Panc1 (cell line): ENCODE results near the gene FAM13C. TPM values are rescaled to one million over a fixed set of nuclear protein-coding genes. Genes with fewer than 3 reads are reported as not detected.

Experiments used
- ATAC-seq: fragments of 200-7000 bp; cut with Tn5 transposase; 2 replicates; pipeline ENCODE4 v1.9.1; 2020; ENCODE audit warnings: mild to moderate bottlenecking, moderate library complexity
- BruUV-seq: library from RNA; stranded (reverse); fragments of 400-500 nt; replicated peaks from 2 replicates; lab custom pipeline; 2021; lab: Mats Ljungman, UMichigan
- CTCF ChIA-PET: fragments of 300-600 bp; sonication (Branson Sonifier 250); formaldehyde crosslinking; loops from one replicate; lab custom pipeline; 2022; ENCODE audit warnings: antibody characterized with exemption; lab: Charles Lee
- POLR2A ChIA-PET: fragments of 300-600 bp; sonication (Branson Sonifier 250); formaldehyde crosslinking; loops from one replicate; lab custom pipeline; 2022; ENCODE audit warnings: antibody characterized with exemption; lab: Charles Lee
- DNase-seq: peaks from one replicate; pipeline ENCODE4 v3.0.0-alpha.2; 2010; ENCODE audit warnings: low read depth, low spot score
- H3K27ac ChIP-seq: 2 replicates; pipeline ENCODE4 v1.5.1; 2011; ENCODE audit warnings: mild to moderate bottlenecking, low read length, inconsistent platforms
- H3K27me3 ChIP-seq: fragments of 200-500 bp; sonication (Bioruptor generic); 2 replicates; pipeline ENCODE4 v1.6.0; 2014; ENCODE audit warnings: low read length, inconsistent platforms; ENCODE audit not compliant: control insufficient read depth, insufficient read depth
- H3K36me3 ChIP-seq: fragments of 200-500 bp; sonication (Bioruptor generic); 2 replicates; pipeline ENCODE4 v1.5.1; 2014; ENCODE audit warnings: inconsistent platforms, mild to moderate bottlenecking, low read length, moderate library complexity; ENCODE audit not compliant: control insufficient read depth, insufficient read depth
- H3K4me1 ChIP-seq: 2 replicates; pipeline ENCODE4 v1.5.1; 2011; ENCODE audit warnings: inconsistent platforms, mild to moderate bottlenecking, low read length, moderate library complexity; ENCODE audit not compliant: control insufficient read depth, insufficient read depth
- H3K4me3 ChIP-seq, 2 experiments: 2 replicates each; pipeline ENCODE4 v1.5.1; 2011 to 2012; ENCODE audit warnings: low read depth in 2 of 2, low read length in 2 of 2, mild to moderate bottlenecking in 2 of 2, inconsistent platforms in 1 of 2, moderate library complexity in 1 of 2
- H3K9me3 ChIP-seq: fragments of 200-500 bp; sonication (Bioruptor generic); 2 replicates; pipeline ENCODE4 v1.5.1; 2014; ENCODE audit warnings: low read depth, mild to moderate bottlenecking, inconsistent platforms, low read length, moderate library complexity; ENCODE audit not compliant: control insufficient read depth, insufficient read depth
- POLR2AphosphoS5 ChIP-seq: IDR thresholded peaks from 2 replicates; pipeline ENCODE4 v1.6.1; 2012; ENCODE audit warnings: mild to moderate bottlenecking, low read depth, low read length, moderate library complexity
- SIN3A ChIP-seq: IDR thresholded peaks from 2 replicates; pipeline ENCODE4 v1.6.1; 2012; ENCODE audit warnings: low read depth, mild to moderate bottlenecking, low read length, moderate library complexity, borderline replicate concordance; ENCODE audit not compliant: insufficient read depth
- TCF7L2 ChIP-seq: IDR thresholded peaks from 2 replicates; pipeline ENCODE4 v1.6.1; 2011; ENCODE audit warnings: mild to moderate bottlenecking, low read depth, low read length, inconsistent platforms
- in situ Hi-C: cut with HindIII; loops from 2 replicates; pipeline ENCODE4 v1.10.0; 2016; ENCODE audit warnings: low sequenced_read_pairs, low pct_unique_long_range_greater_than_20kb
- intact Hi-C: fragments of 100-400 bp; cut with micrococcal nuclease; formaldehyde crosslinking; loops from one replicate; pipeline ENCODE4 v1.10.0; 2022; ENCODE audit not compliant: unreplicated experiment
- total RNA-seq: library from RNA; stranded (reverse); gene quantifications from one replicate; pipeline ENCODE4 v1.2.1, GENCODE V29; 2021; ENCODE audit not compliant: unreplicated experiment
- TF ChIP-seq, protein P1 (sequence below), 2 experiments: IDR thresholded peaks; 2 replicates each; pipeline ENCODE4 v1.6.1; 2011 to 2012; ENCODE audit warnings: low read depth in 2 of 2, control low read depth in 1 of 2, low read length in 1 of 2, mild to moderate bottlenecking in 1 of 2, moderate library complexity in 1 of 2; ENCODE audit not compliant: insufficient read depth in 1 of 2
- TF ChIP-seq, protein P2 (sequence below): fragments of 450-650 bp; IDR thresholded peaks from 2 replicates; pipeline ENCODE4 v1.5.1; 2017; ENCODE audit warnings: mild to moderate bottlenecking

The FAM13C gene
- total RNA-seq, 1 experiment from 2014 or later, result not detected

DNA sequence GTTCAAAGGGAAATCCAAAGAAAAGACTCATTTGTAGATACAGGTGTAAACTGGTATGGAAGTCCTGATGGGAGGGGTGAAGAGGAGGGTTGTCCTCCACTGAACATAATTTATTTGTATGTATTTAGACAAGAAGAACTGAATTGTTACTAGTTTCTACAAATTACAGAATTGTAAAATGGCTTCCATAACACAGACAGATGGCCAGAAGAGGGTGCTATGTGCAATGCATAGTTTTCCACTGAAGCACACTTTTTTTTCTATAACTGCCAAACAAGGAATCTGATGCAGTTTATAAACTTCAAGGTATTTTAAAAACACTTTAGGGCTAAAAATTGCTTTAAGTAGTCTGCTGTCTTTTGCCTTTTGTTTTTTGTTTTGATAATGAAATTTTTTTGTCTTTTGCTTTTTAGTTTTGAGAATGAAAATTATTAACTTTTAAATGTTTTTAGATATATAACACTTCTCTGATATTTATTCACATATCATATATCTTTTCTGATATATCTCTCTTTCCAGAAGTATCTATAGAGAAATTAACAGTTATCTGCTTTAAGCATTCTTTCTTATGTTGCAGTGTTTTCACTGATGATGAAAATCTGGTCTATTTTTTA lies 127.4 kb downstream of the FAM13C start:
- in situ Hi-C loops, result no loop called here
- Histone ChIP-seq H3K27ac (no peak overlapping the region), H3K36me3 (no peaks in the 10 kb centered on the region), H3K4me3 (no peak overlapping the region), H3K9me3 (no peaks in the 10 kb centered on the region), H3K4me1 (no peaks in the 10 kb centered on the region), H3K27me3 (no peaks in the 10 kb centered on the region)
- TF ChIP-seq, protein P1, sequence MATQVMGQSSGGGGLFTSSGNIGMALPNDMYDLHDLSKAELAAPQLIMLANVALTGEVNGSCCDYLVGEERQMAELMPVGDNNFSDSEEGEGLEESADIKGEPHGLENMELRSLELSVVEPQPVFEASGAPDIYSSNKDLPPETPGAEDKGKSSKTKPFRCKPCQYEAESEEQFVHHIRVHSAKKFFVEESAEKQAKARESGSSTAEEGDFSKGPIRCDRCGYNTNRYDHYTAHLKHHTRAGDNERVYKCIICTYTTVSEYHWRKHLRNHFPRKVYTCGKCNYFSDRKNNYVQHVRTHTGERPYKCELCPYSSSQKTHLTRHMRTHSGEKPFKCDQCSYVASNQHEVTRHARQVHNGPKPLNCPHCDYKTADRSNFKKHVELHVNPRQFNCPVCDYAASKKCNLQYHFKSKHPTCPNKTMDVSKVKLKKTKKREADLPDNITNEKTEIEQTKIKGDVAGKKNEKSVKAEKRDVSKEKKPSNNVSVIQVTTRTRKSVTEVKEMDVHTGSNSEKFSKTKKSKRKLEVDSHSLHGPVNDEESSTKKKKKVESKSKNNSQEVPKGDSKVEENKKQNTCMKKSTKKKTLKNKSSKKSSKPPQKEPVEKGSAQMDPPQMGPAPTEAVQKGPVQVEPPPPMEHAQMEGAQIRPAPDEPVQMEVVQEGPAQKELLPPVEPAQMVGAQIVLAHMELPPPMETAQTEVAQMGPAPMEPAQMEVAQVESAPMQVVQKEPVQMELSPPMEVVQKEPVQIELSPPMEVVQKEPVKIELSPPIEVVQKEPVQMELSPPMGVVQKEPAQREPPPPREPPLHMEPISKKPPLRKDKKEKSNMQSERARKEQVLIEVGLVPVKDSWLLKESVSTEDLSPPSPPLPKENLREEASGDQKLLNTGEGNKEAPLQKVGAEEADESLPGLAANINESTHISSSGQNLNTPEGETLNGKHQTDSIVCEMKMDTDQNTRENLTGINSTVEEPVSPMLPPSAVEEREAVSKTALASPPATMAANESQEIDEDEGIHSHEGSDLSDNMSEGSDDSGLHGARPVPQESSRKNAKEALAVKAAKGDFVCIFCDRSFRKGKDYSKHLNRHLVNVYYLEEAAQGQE (IDR thresholded peaks at IDR 0.05; ENCODE audit: insufficient read depth in 1 of 2, low read depth in 2 of 2, low read length in 1 of 2), result no peak
- no peak for TF ChIP-seq TCF7L2
- no peak for TF ChIP-seq POLR2AphosphoS5
- no peak for TF ChIP-seq SIN3A
- TF ChIP-seq, protein P2, sequence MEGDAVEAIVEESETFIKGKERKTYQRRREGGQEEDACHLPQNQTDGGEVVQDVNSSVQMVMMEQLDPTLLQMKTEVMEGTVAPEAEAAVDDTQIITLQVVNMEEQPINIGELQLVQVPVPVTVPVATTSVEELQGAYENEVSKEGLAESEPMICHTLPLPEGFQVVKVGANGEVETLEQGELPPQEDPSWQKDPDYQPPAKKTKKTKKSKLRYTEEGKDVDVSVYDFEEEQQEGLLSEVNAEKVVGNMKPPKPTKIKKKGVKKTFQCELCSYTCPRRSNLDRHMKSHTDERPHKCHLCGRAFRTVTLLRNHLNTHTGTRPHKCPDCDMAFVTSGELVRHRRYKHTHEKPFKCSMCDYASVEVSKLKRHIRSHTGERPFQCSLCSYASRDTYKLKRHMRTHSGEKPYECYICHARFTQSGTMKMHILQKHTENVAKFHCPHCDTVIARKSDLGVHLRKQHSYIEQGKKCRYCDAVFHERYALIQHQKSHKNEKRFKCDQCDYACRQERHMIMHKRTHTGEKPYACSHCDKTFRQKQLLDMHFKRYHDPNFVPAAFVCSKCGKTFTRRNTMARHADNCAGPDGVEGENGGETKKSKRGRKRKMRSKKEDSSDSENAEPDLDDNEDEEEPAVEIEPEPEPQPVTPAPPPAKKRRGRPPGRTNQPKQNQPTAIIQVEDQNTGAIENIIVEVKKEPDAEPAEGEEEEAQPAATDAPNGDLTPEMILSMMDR, result peak; percentile 68; the same call in 1 of the 2 replicates
- CTCF ChIA-PET, result no interaction called here
- ATAC-seq, result no peak
- peak; percentile 12 for DNase-seq
- intact Hi-C loops, result loop anchor here (5.0 kb wide), 2 partner anchors 283 to 453 kb away; no protein-coding TSS in a partner anchor
- no TSS peak for BruUV-seq
- POLR2A ChIA-PET, result no interaction called here

DNA sequence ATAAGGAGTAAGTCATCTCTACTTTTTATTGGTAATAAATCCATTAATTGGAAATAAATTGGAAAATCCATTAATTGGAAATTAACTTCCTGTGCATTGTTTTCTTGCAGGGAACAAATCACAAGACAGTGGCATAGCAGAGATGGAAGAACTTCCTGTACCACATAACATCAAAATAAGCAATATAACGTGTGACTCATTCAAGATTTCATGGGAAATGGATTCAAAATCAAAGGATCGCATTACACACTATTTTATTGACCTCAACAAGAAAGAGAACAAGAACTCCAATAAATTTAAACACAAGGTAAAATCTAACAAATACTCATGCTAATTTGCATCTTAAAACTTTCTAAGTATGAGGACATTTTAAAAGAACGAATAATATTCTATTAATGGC lies 128.2 kb downstream of the FAM13C start:
- DNase-seq (no peak), ATAC-seq (no peak)
- in situ Hi-C loops, result no loop called here
- TF ChIP-seq TCF7L2 (no peak), SIN3A (no peak), POLR2AphosphoS5 (no peak)
- TF ChIP-seq, protein P2, result no peak
- TF ChIP-seq, protein P1 (IDR thresholded peaks at IDR 0.05; ENCODE audit: insufficient read depth in 1 of 2, low read depth in 2 of 2, low read length in 1 of 2), result no peak
- Histone ChIP-seq H3K27me3 (no peaks in the 10 kb centered on the region), H3K27ac (no peak overlapping the region), H3K4me3 (no peak overlapping the region), H3K36me3 (no peaks in the 10 kb centered on the region), H3K4me1 (no peaks in the 10 kb centered on the region), H3K9me3 (no peaks in the 10 kb centered on the region)
- ChIA-PET CTCF (no interaction called here), POLR2A (no interaction called here)
- BruUV-seq, result no TSS peak
- intact Hi-C loops, result loop anchor here (5.0 kb wide), 1 partner anchor 282 kb away; no protein-coding TSS in a partner anchor
